GM18511 (cell line): Measurements from ENCODE around the gene CIAPIN1.
"Not testable (repeated sequence)": the region's sequence is repeated elsewhere in the genome, so short reads cannot be mapped to it uniquely, and the experiment has no call there.

Experiments used
- ATAC-seq: cut with Tn5 transposase; IDR thresholded peaks from one replicate; pipeline ENCODE4 v1.9.1; 2021; ENCODE audit warnings: mild to moderate bottlenecking, moderate library complexity; ENCODE audit not compliant: unreplicated experiment

The CIAPIN1 gene

DNA sequence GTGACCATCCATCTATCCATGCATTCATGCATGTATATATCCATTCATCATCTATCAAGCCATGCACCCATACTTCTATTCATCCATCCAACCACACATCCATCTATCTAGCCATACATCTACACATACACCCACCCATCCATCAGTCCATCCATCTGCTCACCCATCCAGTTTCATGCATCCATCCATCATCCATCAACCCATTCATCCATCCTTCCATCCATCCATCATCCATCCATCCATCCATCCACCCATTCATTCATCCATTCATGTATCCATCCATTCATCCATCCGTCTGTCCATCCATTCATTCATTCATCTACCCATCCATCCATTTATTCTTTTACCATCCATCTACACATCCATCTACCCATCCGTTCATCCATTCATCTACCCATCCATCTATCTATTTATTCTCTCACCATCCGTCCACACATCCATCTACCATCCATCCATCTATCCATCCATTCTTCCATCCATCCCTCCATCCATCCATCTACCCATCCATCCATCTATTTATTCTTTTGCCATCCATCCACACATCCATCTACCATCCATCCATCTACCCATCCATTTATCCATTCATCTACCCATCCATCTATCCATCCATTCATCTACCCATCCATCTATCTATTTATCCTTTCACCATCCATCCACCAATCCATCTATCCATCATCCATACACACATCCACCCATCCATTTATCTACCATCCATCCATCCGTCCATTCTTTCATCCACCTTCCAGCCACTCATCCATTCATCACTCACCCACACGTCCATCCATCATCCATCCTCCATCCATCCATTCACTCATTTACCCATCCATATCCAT, 39.4 kb downstream of the CIAPIN1 start:
- no peak for ATAC-seq

DNA sequence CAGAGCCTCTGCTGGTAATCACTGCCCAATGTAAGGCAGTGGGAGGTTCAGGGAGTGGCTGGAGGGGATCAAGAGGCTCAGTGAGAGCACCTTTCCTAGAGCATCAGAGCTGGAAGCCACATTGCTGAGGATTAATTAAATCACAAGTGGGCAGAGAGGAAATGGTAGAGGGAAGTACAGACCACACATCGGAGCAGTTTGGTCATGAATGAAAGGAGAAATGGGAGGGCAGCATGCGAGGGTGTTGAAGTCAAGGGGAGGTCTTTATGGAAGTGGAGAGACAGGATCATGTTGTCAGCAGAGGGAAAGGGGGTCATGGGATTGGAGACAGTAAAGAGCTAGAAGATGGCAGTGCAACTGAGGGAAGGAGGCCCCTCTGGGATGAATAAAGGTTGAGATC, 40.3 kb downstream of the CIAPIN1 start:
- no peak for ATAC-seq

DNA sequence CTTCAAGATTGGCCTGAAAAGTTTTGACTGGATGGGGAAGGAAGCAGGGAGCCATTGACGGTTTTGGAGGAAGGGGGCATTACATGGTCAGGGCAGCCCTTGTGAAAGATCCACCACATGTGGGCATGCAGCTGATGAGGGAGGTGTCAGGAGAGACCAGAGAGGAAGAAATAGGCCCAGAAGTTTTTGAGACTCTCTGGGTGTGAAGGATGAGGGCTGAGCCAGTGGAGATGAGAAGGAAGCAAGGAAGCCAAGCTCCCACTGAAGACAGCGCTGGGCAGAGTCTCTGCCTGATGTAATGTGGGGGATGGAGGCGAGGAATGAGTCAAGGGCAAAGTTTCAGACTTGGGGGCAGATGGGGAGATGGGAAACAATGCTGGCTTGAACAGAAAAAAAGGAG, 42.1 kb downstream of the CIAPIN1 start:
- no peak for ATAC-seq

DNA sequence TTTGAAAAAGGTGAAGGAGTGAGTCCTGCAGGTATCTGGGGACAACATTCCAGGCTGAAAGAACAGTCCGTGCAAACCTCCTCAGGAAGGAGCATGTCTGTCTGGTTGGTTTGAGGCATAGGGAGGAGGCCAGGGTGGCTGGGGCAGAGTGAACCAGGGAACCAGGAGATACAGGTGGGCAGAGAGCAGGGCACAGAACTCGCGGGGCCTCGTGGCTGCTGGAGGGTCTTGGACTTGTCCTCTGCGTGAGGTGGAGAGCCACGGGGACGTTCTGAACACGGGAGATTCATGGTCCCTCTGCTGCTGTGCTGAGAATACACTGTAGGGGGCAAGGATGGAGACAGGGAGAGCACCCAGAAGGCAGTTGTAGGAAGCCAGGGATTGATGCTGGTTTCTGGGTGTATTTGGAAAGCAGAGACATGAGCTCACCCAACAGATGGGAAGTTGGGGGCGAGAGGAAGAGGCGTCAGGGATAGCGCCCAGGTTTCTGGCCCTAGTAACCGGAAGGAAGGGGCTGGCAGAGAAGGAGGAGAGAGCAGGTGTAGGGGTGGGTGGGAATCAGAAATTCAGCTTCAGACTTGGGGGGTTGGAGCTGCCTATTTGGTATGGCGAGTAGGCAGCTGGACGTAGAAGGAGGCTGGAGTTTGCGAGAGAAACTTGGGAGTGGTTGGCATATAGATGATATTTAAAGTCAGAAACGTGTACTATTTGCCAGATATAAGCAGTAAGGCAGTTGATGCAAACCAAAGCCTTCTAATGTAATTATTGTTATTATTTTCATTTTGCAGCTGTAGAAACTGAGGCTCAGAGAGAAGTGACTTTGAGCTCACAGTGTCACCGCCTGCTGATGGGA, 43.0 kb downstream of the CIAPIN1 start, which contains the start of gene CCL17:
TSS of gene CCL17 (plus strand) at position 803 of the 853 bp plus-strand sequence. CDS start 9,166 bp downstream, outside the sequence.
- ATAC-seq, result no peak

DNA sequence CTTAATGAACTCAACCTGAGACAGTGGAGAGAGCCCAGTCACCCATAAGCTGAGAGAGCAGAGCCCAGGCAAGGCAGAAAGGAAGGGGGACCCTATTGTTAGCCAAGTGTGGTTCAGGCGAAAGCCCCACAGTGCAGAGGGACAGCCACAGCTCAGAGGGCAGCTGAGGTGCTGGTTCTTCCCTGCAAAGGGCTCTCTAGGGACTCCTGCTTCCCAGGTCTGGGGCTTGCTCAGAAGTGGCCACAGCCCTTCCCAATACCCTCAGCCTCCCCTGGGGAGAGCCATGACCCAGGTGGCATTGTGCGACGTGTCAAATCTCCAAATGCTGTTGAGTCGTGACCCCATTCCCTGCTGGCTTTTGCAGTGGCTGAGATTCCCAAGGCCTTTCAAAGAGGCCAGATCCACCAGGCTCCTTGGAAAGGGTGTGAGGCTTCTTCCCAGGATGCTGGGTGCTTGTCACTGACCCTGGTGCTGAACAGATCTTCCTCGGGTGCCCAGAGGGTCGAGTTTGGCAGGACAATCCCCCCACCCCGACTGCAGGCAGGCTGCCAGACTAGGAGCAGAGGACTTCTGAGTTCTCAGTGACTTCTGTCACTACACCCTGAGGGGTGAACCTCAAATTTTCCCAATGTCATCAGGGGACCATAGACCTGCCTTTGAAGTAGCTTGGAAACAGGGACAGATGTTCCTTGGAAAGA, 45.1 kb downstream of the CIAPIN1 start:
- ATAC-seq, result no peak

DNA sequence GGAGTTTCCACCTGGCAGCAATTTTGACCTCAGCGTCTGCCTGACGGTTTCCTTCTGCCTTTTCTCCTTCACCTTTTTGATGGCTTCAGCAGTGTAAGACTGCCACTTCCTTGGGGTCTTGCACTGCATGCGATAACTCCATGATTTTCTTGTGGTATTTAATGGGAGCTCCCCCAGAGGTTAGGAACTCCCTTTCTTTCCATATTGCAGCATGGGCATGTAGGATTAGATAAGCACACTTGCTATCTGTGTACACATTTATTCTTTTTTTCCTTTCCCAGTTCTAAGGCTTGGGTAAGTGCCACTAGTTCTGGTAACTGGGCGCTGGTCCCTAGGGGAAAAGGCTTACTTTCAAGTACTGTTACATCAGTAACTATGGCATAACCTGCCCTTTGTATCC, 49.7 kb downstream of the CIAPIN1 start:
- not testable (repeated sequence) for ATAC-seq

DNA sequence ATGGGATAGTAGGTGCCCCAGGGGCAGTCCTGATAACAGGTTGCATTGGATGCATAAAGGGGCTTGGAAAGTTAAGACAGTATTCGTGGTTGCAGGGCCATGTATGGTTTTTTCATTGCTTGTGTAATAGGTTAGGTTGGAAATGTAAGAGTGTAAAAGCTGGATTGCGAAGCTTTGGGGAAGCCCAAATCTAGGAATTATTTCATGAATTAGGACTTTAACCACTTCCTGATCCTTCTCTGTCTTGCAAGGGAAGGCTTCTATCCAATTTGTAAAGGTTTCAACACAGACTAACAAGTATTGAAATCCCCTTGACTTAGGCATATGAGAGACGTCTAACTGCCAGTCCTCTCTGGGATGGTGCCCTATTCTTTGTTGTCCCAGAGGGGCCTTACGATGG, 50.4 kb downstream of the CIAPIN1 start:
- ATAC-seq, result no peak

DNA sequence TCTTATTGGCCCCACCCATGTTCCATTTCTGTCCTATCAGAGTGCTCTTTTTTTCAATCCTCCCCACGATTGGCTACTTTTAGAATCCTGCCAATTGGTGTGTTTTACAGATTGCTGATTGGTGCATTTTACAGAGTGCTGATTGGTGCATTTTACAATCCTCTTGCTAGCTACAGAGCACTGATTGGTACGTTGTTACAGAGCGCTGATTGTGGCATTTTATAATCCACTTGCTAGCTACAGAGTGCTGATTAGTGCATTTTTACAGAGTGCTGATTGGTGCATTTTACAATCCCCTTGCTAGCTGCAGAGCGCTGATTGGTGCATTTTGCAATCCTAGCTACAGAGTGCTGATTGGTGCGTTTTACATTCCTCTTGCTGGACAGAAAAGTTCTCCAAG, 52.2 kb downstream of the CIAPIN1 start:
- ATAC-seq, result no peak

DNA sequence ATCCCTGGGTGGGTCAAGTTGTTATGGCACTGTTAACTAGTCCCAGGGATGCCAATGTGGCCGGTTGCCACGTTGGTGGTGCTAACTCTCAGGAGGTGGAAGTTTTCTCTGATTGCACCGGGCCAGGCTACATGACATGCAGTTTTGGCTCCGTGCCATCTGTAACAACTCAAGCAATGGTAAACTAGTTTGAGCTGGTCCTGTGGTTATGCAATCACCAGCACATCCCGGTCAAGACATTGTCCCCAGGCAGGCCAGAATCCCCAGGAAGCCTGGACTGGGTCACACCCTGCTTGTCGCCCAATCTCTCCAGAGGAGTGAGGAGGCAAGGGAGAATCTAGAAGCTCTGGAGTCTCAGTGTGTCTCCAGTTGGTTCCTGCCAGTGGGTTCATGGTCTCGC, 52.7 kb downstream of the CIAPIN1 start:
- ATAC-seq, result no peak

DNA sequence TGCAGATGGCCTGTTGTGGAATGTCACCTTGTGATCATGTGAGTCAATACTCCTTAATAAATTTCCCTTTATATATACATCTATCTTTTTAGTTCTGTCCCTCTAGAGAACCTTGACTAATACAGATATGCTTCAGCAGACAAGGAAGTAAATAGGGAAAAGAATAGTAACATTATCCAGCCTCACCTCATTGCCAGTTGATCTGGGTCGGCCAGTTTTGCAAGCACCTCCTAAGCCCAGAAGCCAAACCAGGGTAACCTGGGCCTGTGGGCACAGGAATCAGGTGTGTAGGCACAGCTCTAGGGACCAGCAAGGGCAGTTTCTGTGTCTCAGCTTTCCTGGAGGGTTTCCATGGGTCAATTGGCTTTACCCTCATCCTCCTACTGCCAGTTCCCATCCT, 54.5 kb downstream of the CIAPIN1 start:
- no peak for ATAC-seq

DNA sequence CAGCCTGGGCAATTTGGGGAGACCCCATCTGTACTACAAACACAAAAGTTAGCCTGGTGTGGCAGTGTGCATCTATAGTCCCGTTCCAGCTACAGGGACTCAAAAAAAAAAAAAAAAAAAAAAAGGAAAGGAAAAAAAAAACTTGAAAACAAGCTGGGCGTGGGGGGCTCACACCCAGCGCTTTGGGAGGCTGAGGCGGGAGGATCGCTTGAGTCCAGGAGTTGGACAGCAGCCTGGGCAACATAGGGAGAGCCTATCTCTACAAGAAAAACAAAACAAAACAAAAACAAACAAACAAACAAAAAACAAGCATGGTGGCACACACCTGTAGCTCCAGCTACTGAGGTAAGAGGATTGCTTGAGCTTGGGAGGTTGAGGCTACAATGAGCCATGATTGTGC, 55.5 kb downstream of the CIAPIN1 start:
- ATAC-seq, result no peak

DNA sequence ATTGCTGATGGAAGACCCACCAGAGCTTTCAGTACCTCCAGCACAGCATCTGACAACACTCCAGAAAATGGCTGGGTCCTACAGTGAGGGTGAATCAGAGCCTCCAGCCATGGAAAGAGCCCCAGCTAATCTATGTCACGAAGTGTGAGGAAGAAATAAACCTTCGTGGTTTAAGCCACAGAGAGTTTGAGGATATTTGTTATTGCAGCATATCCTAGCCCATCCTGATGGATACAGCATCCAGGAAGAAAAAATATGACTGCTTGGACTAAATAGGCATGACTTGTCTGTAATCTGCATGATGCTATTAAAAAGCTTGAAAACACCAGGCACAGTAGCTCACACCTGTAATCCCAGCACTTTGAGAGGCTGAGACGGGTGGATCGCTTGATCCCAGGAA, 55.9 kb downstream of the CIAPIN1 start:
- ATAC-seq, result no peak

DNA sequence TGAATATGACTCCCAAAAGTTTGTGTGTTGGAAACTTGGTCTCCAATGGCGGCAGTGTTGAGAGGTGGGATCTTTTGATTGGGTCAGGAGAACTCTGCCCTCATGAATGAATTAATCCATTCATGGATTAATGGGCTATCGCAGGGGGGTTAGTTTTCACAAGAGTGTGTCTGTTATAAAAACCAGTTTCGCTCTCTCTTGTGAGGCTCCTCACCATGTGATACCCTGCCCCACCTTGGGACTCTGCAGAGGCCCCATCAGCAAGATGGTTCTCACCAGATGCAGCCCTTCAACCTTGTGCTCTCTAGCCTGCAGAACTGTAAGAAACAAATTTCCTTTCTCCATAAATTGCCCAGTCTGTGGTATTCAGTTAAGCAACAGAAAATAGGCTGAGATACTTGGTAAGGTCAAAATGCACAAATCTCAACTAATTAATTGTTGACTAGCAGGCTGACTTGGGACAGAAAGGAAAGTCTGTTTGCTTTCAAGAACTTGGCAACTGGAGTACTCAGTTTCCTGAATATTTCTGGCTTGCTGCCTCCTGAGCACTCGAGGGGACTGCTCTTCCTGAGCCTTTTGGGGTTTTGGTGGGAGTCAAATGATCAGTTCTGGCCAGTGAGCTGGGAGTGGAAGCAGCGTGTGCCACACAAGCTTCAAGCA, 56.4 kb downstream of the CIAPIN1 start:
- no peak for ATAC-seq

DNA sequence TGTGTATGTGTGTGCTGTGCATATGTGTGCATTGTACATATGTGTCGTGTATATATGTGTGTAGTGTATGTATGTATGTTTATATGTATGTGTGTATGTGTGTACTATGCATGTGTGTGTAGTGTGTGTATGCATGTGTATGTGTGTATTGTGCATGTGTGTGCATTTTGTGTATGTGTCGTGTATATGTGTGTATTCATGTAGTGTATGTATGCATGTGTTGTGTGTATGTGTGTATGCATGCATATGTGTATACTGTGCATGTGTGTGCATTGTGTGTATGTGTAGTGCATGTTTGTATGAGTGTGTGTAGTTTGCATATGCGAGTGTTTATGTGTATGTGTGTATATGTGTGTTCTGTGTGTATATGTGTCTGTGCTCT, 58.1 kb downstream of the CIAPIN1 start:
- ATAC-seq, result no peak

DNA sequence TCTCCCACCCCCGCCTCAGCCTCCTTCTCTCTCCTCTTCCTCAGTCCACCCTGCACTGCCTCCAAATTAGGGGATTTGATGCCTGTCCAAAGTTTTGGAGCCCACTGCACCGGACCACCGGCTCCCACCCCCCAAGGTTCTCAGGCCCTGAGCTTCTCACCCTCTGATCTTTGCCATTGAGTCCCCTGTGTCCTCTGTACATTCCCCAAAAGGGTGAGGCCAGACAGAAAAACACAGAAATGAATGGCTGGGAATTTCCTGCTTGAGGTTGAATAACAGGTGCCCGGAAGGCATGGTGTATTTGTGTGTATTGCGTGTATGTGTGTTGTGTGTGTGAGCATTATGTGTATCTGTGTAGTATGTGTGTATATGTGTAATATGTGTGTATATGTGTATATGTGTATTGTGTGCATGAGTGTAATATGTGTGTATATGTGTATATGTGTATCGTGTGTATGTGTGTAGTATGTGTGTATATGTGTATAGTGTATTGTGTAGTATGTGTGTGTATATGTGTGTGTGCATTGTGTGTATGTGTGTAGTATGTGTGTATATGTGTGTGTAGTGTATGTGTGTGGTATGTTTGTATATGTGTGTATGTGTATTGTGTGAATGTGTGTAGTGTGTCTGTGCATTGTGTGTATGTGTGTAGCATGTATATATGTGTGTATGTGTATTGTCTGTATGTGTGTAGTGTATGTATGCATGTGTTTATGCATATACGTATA, 58.7 kb downstream of the CIAPIN1 start:
- no peak for ATAC-seq

DNA sequence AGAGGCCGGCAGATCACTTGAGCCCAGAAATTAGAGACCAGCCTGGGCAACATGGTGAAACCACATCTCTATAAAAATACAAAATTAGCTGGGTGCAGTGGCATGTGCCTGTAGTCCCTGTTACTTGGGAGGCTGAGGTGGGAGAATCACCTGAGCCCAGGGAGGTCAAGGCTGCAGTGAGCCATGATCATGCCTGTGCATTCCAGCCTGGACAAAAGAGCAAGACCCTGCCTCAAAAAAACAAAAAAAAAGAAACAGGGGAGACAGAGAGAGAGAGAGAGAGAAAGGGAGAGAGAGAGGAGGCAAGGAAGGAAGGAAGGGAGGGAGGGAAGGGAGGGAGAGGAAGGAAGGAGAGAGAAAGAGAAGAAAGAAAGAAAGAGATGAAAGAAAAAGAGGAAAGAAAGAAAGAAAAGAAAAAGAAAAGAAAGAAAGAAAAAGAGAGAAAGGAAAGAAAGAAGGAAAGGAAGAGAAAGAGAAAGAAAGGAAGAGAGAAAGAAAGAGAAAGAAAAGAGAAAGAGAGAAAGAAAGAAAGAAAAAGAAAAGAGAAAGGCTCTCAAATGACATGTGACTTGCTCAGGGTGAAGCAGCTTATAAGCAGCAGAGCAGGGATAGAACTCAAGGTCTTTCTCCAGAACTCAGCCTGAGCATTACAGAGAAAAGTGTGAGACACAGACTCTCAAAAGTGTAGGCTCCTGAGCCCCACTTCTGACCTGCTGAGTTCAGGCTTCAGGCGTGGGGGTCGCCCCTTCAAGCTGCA, 59.4 kb downstream of the CIAPIN1 start:
- ATAC-seq, result no peak

DNA sequence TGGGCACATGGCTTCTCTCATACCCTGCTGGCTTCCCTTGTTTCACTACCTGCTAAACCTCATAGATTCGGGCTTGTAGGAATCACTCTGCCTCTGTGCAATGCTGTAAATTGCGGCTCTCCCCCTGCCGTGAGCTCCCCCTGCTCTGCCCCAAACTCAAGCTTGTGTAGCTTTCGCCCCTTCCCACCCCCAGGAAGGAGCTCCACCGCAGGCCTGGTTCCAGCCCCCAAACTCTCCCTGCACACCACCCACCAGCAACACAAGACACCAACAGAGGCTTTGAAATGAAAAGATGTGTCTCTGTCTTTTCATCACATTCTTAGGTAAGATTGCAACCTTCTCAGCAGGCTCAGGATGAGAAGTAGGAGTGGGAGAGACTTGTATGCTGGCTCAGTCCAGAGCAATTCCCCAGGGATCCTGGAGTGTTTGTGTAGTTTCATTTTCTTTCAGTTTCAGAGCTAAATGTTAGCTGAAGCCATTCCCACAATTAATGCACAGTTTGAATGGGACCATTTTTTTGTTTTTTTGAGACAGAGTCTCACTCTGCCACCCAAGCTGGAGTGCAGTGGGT, 60.7 kb downstream of the CIAPIN1 start:
- ATAC-seq, result no peak

DNA sequence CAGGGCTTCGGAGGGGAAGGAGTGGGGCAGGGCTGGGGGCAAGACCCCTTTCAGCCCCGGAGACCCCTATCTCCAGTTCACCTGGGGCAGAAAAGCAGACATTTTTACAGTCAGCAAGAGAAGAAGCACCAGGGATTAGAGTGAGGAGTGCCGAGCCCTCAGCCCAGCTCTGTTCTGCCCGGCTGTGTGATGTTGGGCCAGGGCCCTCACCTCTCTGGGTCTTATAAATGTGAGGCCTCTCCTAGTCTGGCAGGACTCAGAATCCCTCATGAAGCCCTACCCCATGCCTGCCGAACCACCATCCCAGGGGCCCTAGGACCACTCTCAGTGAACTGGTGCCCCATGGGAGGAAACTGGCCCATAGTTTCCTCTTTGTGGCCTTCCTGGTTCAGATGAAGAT, 62.1 kb downstream of the CIAPIN1 start:
- no peak for ATAC-seq
